ENCODE results near the gene LINGO3.

Gene LINGO3

DNA sequence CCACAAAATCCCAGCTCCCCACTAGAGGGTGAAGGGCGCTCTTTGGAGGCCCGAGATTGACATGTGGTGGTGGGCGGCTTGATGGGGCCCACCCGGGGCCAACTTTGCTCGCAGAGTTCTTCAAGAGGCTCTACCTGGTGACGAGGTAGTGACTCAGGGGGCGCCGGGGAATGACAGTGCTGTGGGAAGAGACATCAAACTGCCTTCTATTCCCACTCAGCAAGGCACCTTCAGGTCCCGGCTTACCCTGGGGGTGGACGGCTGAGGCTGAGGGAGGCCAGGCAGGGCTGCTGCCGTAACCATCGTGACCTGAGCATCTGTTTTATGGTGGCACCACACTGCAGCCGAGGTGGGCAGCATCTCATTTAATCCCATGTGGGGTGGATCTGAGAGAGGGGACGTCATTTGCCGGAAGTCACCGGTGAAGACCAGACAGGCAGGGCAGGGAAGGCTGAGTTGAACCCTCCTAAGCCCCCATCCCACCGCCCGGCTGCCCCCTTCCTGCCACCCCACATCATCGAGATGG lies 1.6 kb downstream of the LINGO3 start:
- no peak for DNase-seq (ENCODE audit: low spot score)

DNA sequence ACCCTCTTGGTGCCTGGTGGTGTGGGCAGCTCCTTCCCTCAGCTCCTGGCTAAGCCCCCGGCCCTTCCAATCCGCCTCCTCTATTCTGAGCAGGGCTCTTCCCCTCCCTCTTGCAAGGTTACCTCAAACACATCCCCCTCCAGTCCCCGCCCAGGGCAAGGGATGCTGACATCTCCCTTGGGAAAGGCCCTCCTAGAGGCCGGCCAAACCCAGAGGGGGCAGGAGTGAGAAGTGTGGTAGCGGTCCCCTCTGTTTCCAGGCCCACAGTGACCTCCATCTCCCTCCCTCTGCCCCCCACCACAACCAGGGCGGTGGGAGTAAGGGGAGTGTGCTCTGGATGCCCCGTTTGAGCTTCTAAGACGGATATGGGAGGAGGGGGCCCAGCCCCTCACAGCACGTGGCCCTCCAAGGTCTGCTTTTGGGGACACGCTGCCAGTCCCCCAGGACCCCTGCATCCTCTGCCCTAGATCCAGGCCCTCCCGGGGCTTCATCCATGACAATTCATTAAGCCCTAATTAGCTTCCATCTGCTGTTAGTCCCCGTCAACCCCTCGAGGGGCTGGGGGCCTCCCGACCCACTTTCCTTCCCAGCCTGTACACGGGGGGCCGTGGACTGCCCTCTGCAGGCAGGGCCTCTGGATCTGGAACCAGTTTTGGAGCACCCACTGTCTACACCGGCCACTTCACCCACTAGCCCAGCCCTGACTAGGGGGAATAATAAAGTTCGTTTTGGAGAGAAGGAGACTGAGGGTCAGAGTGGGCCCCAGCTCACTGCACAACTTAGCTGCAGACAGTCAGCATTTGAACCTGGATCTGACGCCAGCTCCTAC lies 2.3 kb downstream of the LINGO3 start:
- no peak for DNase-seq (ENCODE audit: low spot score)

DNA sequence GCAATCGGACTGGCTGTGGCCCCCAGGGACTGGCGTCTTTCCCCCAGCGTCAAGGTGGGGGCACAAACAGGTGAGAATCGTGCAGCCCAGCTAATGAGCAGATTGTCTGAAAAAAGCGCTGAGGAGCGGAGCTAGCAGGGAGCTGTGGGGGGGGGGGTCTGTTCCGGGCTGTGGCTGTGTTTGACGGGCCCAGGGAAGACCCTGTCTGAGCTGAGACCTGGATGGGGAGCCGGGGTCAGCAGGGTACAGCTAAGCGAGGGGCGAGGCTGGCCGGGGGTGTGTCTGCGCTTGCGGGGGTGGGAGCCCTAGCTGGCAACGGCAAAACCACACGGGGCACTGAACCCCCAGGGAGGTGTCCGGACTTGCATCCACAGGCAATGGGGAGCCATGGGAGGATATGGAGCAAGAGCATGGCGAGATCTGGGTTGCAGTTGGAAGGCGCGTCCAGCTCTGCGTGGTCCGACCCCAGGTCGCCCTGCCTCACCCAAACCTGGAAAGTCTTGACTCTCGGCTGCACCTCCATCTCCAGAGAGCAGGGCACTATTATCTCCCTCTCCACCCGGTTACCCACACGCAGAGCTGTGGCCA lies 4.6 kb downstream of the LINGO3 start:
- no peak for DNase-seq (ENCODE audit: low spot score)

DNA sequence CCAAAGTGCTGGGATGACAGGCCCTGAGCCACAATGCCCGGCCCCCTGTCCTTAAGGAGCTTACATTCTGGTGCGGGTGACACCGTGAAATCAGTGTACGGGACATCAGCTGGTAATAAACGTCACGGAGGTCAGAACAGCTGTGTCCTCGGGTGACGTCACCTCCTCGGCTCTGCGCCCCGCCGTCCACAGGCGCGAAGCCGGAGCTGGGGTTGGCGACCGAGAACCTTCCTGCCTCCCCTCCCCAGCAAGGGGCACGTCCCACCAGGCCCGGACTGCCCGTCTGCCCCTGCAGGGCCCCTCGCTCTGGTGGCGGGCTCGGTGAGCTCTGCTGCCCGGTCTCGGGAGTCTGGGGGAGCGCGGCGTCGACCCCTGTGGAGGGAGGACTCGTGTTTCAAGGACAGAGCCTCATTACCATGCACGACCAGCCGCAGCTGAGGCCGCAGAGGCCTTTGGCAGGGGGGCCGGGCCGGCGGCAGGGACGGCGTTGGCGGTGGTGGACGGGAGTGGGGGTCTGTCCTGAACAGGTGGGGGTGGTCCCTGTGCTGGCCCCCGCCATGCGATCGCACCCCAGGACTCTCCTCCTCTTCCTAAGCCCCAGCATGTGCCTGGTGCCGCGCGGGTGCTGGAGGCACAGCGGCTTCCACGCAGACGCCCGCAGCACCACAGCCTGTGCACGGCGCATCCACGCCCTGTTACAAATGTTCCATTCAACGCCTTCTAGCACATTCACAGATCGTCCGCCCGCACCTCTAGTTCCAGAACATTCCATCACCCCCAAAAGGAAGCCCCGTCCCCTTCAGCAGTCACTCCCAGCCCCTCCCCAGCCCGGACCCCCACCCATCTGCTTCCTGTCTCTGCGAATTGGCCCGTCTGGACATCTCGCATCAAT lies 5.4 kb downstream of the LINGO3 start:
- DNase-seq (ENCODE audit: low spot score): no peak

DNA sequence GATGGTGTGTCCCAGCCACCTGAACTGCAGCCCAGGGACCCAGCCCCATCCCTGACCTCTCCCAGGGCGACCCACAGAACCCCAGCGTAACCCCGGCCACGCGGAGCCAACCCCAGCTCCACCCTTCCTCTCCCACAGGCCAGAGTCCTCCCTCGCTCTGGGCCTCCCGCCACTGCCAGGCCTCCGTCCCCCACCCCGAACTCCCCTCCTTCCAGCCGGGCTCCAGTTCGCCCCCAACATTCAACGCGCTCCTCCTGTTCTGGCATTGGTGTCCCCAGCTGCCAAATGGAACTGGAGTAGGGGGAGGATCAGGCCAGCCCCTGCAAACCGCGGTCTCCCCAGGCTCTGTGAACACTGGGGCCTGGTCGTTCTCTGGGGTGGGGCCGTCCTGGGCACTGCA lies 7.4 kb downstream of the LINGO3 start:
- no peak for DNase-seq (ENCODE audit: low spot score)

DNA sequence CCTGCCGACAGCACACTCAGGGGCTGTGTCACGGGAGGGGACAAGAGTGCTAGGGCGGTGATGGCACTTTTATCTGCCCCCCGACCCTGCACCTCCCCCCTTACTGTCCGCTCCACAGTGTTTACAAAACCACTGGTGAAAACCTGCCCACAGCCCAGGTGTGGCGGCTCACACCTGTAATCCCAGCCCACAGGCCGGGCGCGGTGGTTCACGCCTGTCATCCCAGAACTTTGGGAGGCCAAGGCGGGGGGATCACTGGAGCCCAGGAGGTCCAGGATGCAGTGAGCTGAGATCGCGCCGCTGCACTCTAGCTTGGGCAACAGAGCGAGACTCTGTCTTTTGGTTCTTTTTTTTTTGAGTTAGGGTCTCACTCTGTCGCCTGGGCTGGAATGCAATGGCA lies 11.8 kb downstream of the LINGO3 start:
- DNase-seq (ENCODE audit: low spot score): no peak

DNA sequence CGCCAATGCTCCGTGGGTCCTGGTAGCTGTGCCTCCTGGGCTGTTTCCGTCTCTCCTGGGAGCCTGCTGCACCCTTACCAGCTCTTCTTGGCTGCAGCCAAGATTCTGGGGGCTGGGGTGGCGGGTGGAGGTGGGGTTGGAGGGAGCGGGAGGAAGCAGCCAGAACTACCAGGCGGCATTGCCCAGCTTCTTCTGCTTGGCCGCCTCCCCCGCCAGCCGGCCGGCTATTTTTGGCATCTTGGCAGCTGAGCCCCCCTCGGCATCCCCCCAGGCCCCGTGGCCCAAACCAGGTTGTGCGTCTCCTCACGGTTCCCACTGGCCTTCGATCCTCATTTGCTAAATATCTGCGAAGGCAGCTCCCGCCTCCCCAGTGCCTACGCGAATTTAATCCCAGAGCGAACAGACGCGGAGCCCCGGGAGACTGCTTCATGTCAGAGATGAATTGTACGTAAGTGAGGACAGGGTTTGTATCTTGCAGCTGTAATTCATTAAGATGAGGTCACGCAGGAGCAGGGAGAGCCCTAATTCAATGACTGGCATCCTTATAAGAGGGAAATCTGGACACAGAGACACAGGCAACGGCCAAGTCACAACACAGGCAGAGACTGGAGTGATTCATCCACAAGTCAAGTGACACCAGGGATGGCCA lies 13.1 kb downstream of the LINGO3 start:
- no peak for DNase-seq (ENCODE audit: low spot score)

DNA sequence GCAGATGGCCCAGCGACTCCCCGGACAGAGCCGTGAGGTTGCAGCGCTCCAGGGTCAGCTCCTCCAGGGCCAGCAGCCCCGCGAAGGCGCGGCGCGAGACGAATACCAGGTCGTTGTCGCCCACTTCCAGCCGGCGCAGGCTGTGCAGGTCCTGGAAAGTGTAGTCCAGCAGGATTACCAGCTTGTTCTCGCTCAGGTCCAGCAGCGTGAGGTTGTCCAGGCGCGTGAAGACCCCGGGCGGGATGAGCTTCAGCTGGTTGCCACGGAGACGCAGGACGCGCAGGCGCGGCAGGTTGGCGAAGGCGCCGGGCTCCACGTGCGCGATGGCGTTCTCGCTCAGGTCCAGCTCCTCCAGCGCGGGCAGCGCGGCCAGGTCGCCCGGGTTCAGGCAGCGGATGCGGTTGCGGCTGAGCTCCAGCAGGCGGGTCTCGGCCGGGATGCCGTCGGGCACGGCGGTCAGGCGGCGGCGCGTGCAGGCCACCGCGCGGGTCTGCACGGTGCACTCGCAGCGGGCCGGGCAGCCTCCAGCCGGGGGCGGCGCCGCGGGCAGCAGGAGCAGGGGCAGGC lies 16.7 kb downstream of the LINGO3 start:
- no peak for DNase-seq (ENCODE audit: low spot score)

DNA sequence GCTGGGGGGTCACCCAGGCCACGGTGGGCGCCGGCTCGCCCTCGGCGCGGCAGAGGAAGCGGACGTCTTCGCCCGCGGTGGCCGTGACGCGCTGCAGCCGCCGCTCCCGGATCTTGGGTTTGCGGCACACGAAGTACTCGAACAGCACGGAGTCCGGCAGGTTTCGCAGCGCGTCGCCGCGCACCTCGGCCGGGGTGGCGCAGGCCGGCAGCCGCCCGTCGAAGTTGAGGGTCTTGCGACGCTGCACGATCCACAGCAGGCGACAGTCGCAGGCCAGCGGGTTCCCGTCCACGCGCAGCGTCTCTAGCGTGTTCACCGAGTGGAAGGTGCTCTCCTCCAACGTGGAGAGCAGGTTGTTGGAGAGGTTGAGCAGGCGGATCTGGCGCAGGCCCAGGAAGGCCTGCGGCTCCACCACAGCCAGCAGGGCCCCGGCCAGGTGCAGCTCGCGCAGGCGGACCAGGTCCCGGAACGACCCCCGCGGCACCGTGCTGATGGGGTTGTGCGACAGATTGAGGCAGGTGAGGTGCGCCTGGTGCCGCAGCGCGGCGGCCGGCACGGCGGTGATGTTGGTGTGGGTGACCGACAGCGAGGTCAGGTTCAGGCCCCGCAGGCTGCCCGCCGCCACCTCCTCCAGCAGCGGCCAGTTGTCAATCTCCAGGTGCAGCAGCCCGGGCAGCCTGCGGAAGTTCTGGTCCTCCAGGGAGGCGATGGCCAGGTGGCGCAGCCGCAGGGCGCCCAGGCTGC lies 17.3 kb downstream of the LINGO3 start:
- DNase-seq (ENCODE audit: low spot score): no peak

DNA sequence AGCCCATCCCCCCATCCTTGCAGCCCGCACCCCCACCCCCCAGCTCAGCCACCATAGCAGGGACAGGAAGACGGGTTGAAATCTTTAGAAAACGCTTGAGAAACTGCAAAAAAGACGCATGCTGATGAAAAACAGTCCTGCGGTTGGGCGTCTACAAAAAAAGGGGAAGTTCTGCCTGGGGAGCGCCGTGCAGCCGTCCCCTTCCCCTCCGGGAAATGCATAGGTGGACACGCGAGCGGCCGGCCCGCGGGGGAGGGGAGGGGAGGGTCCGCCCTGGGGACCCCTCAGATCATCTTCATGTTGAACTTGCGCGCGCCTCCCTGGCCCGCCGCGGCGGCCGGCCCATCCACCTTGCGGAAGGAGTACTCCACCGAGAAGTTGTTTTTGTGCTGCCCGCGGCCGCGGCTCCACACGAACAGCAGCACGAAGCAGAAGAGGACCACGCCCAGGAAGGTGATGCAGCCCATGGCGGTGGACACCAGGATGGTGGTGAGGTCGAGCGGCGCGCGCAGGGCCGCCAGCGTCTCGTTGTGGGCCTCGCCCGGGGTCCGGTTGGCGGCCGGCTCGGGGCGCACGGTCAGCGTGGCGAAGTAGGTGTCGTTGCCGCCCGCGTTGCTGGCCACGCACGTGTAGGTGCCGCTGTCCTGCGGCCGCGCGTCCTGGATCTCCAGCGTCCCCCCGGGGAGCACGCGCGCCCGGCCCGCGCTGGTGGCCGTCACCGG lies 18.1 kb downstream of the LINGO3 start:
- no peak for DNase-seq (ENCODE audit: low spot score)

DNA sequence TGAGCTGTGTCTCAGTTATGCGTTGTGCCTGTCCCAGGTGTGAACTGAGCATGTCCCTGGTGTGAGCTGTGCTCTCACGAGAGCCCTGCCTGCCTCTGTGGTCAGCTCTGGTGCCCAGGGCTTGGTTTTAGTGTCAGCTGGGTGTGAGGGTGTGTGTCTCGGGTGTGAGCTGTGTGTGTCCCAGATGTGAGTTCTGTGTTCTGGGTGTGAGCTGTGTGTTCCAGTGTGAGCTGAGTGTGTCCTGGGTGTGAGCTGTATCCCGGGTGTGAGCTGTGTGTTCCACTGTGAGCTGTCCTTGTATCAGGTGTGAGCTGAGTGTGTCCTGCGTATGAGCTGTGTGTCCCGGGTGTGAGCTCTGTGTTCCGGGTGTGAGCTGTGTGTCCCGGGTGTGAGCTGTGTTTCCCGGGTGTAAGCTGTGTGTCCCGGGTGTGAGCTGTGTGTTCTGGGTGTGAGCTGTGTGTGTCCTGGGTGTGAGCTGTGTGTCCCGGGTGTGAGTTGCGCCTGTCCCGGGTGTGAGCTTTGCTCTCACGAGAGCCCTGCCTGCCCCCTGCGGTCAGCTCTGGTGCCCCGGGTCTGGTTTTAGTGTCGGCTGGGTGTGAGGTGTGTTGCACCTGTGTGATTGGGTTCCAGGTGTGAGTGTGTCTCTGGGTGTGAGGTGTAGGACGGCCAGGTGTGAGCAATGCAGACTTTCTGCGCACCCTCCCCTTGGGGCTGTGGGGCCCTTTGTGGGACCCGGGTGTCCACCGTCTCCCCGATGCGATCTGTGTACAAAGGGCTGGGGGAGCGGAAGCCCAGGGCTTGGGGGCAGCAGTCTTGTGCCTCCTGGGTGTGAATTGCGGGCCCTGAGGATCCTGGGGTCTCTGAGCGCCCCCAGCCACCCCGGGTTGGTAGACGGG lies 18.9 kb downstream of the LINGO3 start:
- no peak for DNase-seq (ENCODE audit: low spot score)

DNA sequence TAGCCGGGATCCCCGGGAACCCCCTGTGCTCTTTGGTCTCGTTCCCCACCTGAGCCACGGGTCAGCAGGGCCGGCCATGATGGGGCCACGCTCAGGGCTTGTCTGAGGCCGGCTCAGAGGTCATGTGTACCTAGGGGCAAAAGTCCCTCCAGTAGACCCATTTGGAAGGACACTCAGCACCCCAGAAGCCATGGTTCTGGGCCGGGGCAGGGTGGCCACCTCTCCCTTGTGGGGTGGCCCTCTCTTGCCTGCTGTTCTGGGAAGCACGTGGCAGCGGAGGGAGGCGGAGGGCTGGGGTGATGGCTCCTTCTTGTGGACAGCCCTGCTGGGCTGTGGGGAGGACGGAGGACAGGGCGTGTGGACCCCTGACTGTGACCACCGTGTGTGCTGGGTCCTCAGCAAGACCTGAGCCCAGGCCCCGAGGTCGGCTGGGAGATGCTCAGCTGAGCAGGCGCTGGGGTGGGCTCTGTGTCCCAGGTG lies 19.6 kb downstream of the LINGO3 start:
- DNase-seq (ENCODE audit: low spot score): no peak

DNA sequence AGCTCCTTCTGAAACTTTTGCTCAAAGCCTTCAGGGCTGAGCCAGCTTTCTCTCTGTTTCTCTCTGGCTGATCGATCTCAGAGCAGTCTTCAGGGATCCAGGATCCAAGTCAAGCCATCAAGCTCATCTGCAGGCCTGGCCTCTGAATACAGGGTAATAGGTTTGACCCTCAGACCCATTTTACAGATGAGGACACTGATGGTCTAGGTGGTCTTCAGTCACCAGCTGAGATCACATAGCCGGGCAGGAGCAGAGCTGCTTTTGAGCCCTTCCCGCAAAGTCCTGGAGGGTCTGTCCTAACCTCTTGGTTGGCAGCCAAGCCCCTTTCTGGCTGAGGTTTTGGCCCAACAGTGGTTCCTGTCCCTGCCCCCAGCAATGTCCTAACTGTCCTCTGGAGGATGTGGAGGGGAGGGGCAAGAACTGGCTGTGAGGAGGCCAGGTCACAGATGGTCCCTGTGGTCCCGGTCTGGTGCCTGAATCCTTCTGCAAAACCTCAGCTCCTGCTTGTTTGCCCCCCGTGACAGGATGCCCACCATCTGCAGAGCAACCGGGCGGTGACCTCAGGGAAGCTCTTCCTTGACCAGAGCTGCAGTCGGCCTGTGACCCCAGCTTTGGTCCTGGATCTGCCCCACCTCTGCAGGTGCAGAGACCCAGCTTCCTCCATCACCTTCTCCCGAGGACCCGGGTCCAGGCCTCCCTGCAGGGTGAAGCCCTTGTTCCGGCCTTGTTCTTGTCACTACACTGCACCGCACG lies 20.2 kb downstream of the LINGO3 start:
- no peak for DNase-seq (ENCODE audit: low spot score)

DNA sequence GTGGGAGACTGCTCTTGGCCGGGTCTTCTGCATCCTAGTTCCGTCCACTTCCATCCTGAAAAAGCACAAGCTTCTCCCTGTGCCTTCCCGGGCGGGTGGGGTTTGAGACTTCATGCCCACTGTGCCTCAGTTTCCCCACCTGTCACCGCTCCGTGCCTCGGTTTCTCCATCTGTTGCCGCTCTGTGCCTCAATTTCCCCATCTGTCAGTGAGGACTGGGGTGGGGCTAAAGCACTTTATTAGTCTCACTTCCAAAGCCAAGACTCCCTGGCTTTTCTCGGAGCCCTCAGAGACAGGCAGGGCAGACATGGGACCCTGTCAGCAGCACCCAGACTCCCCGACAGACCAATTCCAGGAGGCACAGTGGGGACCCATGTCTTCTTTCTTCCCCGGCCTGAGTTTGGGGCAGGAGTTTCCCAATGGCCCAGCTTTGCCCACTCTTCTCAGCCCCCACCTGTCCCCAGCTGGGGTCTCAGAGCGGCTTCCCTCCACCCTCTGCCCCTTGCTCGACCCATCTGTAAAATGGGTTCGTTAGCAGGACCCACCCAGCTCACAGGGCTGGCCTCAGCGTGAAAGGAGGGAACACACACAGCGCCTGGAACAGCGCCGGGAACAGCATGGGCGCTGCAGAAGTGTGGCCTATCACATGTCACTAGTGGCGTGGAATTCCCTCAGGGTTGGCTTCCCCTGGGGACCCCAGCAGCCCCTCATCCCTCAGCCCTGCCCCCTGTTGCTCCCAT lies 21.4 kb downstream of the LINGO3 start:
- no peak for DNase-seq (ENCODE audit: low spot score)

DNA sequence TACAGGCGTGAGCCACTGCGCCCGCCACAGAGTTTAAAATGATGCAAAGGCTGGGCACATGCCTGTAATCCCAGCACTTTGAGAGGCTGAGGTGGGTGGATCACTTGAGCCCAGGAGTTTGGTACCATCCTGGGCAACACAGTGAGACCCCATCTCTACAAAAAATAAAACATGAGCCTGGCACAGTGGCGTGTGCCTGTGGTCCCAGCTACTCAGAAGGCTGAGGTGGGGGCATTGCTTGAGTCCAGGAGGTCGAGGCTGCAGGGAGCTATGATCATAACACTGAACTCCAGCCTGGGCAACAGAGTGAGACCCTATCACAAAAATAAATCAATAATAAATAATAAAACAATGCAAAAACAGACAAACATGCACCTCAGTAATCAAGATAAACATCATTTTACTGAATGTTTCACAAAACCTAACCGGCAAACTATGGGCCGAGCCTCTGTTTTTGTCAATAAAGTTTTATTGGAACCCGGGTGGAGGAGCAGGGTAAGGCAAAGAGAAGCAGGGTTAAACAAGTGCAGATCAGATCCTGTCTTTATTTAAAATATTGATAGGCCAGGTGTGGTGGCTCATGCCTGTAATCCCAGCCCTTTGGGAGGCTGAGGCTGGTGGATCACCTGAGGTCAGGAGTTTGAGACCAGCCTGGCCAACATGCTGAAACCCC lies 24.0 kb downstream of the LINGO3 start:
- DNase-seq (ENCODE audit: low spot score): no peak

DNA sequence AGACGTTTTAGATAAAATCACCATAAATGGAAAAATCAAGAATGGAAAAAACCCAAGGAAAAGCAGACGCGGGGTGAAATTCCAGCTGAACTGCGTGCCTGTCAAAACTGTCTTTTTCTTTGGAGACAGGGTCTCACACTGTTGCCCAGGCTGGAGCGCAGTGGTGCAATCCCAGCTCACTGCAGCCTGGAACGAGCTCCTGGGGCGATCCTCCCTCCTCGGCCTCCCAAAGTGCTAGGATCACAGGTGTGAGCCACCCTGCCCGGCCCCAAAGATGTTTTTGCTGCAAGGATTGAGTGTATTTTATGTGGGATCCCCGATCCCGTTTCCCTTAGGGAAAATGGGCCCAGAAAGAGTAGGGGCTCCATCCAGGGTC lies 25.1 kb downstream of the LINGO3 start:
- no peak for DNase-seq (ENCODE audit: low spot score)

All from left forelimb (tissue), 1 donor.